GM21381 (cell line): Measurements from ENCODE around the gene MAPK10.
"Not testable (repeated sequence)": the region's sequence is repeated elsewhere in the genome, so short reads cannot be mapped to it uniquely, and the experiment has no call there.

Experiments
- ATAC-seq: cut with Tn5 transposase; IDR thresholded peaks from one replicate; pipeline ENCODE4 v1.9.1; 2021; ENCODE audit warnings: mild to moderate bottlenecking, moderate library complexity; ENCODE audit not compliant: unreplicated experiment

The MAPK10 gene

GRCh38 chr4:86117705-86118302 is 242.0 kb downstream of the MAPK10 start:
- ATAC-seq: no peak

- ATAC-seq: no peak
Observed at GRCh38 chr4:86114563-86114962, 245.3 kb downstream of the MAPK10 start.

GRCh38 chr4:86108834-86109233 is 251.0 kb downstream of the MAPK10 start:
- ATAC-seq: no peak

GRCh38 chr4:86108137-86108536 is 251.7 kb downstream of the MAPK10 start:
- no peak for ATAC-seq

GRCh38 chr4:86107112-86107511 is 252.7 kb downstream of the MAPK10 start:
- ATAC-seq: no peak

GRCh38 chr4:86106475-86106874 is 253.4 kb downstream of the MAPK10 start:
- no peak for ATAC-seq

- no peak for ATAC-seq
Observed at GRCh38 chr4:86101841-86102240, 258.0 kb downstream of the MAPK10 start.

- ATAC-seq: no peak
Observed at GRCh38 chr4:86101410-86101809, 258.4 kb downstream of the MAPK10 start.

GRCh38 chr4:86100539-86101215 is 259.2 kb downstream of the MAPK10 start:
- no peak for ATAC-seq

- ATAC-seq: no peak
Observed at GRCh38 chr4:86099348-86099747, 260.5 kb downstream of the MAPK10 start.

- ATAC-seq: no peak
Observed at GRCh38 chr4:86098691-86099090, 261.2 kb downstream of the MAPK10 start.

- ATAC-seq: no peak
Observed at GRCh38 chr4:86096373-86096772, 263.5 kb downstream of the MAPK10 start.

- no peak for ATAC-seq
Observed at GRCh38 chr4:86092684-86093083, 267.2 kb downstream of the MAPK10 start.

- no peak for ATAC-seq
Observed at GRCh38 chr4:86091201-86091600, 268.7 kb downstream of the MAPK10 start.

GRCh38 chr4:86089781-86090323 is 270.0 kb downstream of the MAPK10 start:
- no peak for ATAC-seq

- no peak for ATAC-seq
Observed at GRCh38 chr4:86089053-86089452, 270.8 kb downstream of the MAPK10 start.

GRCh38 chr4:86075796-86076195 is 284.1 kb downstream of the MAPK10 start:
- ATAC-seq: not testable (repeated sequence)

GRCh38 chr4:86060341-86060740 is 299.5 kb downstream of the MAPK10 start:
- ATAC-seq: no peak

- ATAC-seq: no peak
Observed at GRCh38 chr4:86058621-86059020, 301.2 kb downstream of the MAPK10 start.

- ATAC-seq: no peak
Observed at GRCh38 chr4:86055898-86056297, 304.0 kb downstream of the MAPK10 start.

GRCh38 chr4:86054286-86055032 is 305.4 kb downstream of the MAPK10 start:
- ATAC-seq: no peak

- ATAC-seq: no peak
Observed at GRCh38 chr4:86050496-86050895, 309.4 kb downstream of the MAPK10 start.
